Gastroesophageal sphincter (tissue), 4 donors: ENCODE results near the gene CPA4. TPM values are rescaled to one million over a fixed set of nuclear protein-coding genes. Genes with fewer than 3 reads are reported as not detected.

Source experiments
- ATAC-seq: fragments of 150-250 bp; one replicate; pipeline ENCODE4 v1.9.1; 2016; ENCODE audit warnings: mild to moderate bottlenecking, moderate library complexity
- H3K27ac ChIP-seq, 4 donors: fragments of 200-600 bp; sonication (generic) in 3 of 4; 1 replicate in 3 of 4; 2 replicates in 1 of 4; pipeline ENCODE4 v1.5.1; 2016 to 2019
- H3K27me3 ChIP-seq: fragments of 200-600 bp; sonication (generic); one replicate; pipeline ENCODE4 v1.5.1; 2019
- H3K36me3 ChIP-seq, 2 donors: fragments of 200-600 bp; sonication (generic); one replicate each; pipeline ENCODE4 v1.5.1; 2019; ENCODE audit warnings: control low read depth in 1 of 2
- H3K4me1 ChIP-seq, 3 donors: fragments of 200-600 bp; sonication (generic); 1 replicate in 2 of 3; 2 replicates in 1 of 3; pipeline ENCODE4 v1.5.1; 2016 to 2019; ENCODE audit warnings: control low read depth in 2 of 3
- H3K4me3 ChIP-seq, 2 donors: fragments of 200-600 bp; sonication (generic); one replicate each; pipeline ENCODE4 v1.5.1; 2019; ENCODE audit warnings: mild to moderate bottlenecking in 1 of 2, moderate library complexity in 1 of 2
- H3K9me3 ChIP-seq, 3 donors: fragments of 200-600 bp; sonication (generic); one replicate each; pipeline ENCODE4 v1.5.1; 2017 to 2019; ENCODE audit warnings: control low read depth in 2 of 3
- EP300 ChIP-seq: sonication (generic); formaldehyde crosslinking; IDR thresholded peaks from one replicate; pipeline ENCODE4 v1.6.1; 2017; ENCODE audit warnings: antibody characterized with exemption, mild to moderate bottlenecking
- POLR2A ChIP-seq, 2 donors: fragments of 450-650 bp; IDR thresholded peaks; one replicate each; pipeline ENCODE4 v1.6.1; 2017; ENCODE audit warnings: antibody characterized with exemption in 2 of 2, mild to moderate bottlenecking in 2 of 2, moderate library complexity in 1 of 2
- POLR2AphosphoS5 ChIP-seq: sonication (generic); formaldehyde crosslinking; IDR thresholded peaks from one replicate; pipeline ENCODE4 v1.6.1; 2017; ENCODE audit warnings: antibody characterized with exemption
- WGBS, 2 donors: methylation state at CpG; one replicate each; pipeline ENCODE4 v1.1.5; 2018; ENCODE audit warnings: low coverage in 1 of 2; 5-methylcytosine and 5-hydroxymethylcytosine counted together
- total RNA-seq, 4 donors: library from RNA; depleted of rRNA; stranded (reverse); fragments of >200 nt; gene quantifications; one replicate each; pipeline ENCODE4 v1.1.0, GENCODE V29; 2016
- TF ChIP-seq, protein P1 (sequence below), 4 experiments: fragments of 200-600 bp in 2 of 4; fragments of 450-650 bp in 2 of 4; sonication (generic) in 1 of 4; IDR thresholded peaks; one replicate each; pipeline ENCODE4 v1.5.1; 2017 to 2019; ENCODE audit warnings: antibody characterized with exemption in 4 of 4, mild to moderate bottlenecking in 2 of 4, moderate library complexity in 2 of 4

The CPA4 gene
- total RNA-seq, 4 donors from 2014 or later, result 0.93 TPM; not detected in 3

- 7 to 11% methylated on average over 16 to 21 of the region's 25 CpGs for WGBS, 2 donors
- H3K27ac ChIP-seq, result peak overlapping the region in 2 of 4 donors; percentile 3 to 43
- no peak for ATAC-seq
- H3K4me3 ChIP-seq, result peak overlapping the region; percentile 25 to 38
- no peaks in the 10 kb centered on the region for H3K36me3 ChIP-seq
- H3K4me1 ChIP-seq, result peaks cover 0 to 23% (median 7%) of the 10 kb centered on the region in 3 donors
- H3K27me3 ChIP-seq, result no peaks in the 10 kb centered on the region
- no peaks in the 10 kb centered on the region for H3K9me3 ChIP-seq
- TF ChIP-seq, protein P1, sequence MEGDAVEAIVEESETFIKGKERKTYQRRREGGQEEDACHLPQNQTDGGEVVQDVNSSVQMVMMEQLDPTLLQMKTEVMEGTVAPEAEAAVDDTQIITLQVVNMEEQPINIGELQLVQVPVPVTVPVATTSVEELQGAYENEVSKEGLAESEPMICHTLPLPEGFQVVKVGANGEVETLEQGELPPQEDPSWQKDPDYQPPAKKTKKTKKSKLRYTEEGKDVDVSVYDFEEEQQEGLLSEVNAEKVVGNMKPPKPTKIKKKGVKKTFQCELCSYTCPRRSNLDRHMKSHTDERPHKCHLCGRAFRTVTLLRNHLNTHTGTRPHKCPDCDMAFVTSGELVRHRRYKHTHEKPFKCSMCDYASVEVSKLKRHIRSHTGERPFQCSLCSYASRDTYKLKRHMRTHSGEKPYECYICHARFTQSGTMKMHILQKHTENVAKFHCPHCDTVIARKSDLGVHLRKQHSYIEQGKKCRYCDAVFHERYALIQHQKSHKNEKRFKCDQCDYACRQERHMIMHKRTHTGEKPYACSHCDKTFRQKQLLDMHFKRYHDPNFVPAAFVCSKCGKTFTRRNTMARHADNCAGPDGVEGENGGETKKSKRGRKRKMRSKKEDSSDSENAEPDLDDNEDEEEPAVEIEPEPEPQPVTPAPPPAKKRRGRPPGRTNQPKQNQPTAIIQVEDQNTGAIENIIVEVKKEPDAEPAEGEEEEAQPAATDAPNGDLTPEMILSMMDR (IDR thresholded peaks at IDR 0.05), result no peak
- no peak for TF ChIP-seq POLR2A (IDR thresholded peaks at IDR 0.05)
- TF ChIP-seq POLR2AphosphoS5, result no peak
- TF ChIP-seq EP300, result no peak
Measured at GRCh38 chr7:130273081-130273932, 19.7 kb upstream of the CPA4 start.

- H3K4me3 ChIP-seq, result peak overlapping the region in 1 of 2 donors; percentile 38
- peak; percentile 53 for ATAC-seq
- H3K27ac ChIP-seq, result peak overlapping the region in 2 of 4 donors; percentile 3 to 43
- peaks cover 0 to 23% (median 7%) of the 10 kb centered on the region in 3 donors for H3K4me1 ChIP-seq
- 20 to 26% methylated on average over 5 to 10 of the region's 11 CpGs for WGBS, 2 donors
- H3K27me3 ChIP-seq, result no peaks in the 10 kb centered on the region
- H3K36me3 ChIP-seq, result no peaks in the 10 kb centered on the region
- TF ChIP-seq POLR2AphosphoS5, result no peak
- TF ChIP-seq, protein P1 (IDR thresholded peaks at IDR 0.05), result peak in 2 of 4 experiments; percentile 10 to 35
- no peaks in the 10 kb centered on the region for H3K9me3 ChIP-seq
Measured at GRCh38 chr7:130273933-130274255, 19.1 kb upstream of the CPA4 start.

GRCh38 chr7:130274296-130274695 is 18.7 kb upstream of the CPA4 start:
- WGBS, 2 donors, result 39 to 42% methylated on average over 1 of the region's 1 CpG
- ATAC-seq, result no peak
- no peaks in the 10 kb centered on the region for H3K36me3 ChIP-seq
- H3K4me1 ChIP-seq, result peaks cover 0 to 23% (median 7%) of the 10 kb centered on the region in 3 donors
- TF ChIP-seq, protein P1 (IDR thresholded peaks at IDR 0.05), result no peak
- no peak for TF ChIP-seq POLR2A (IDR thresholded peaks at IDR 0.05)
- TF ChIP-seq POLR2AphosphoS5, result no peak
- no peak for TF ChIP-seq EP300
- no peaks in the 10 kb centered on the region for H3K27me3 ChIP-seq
- no peaks in the 10 kb centered on the region for H3K9me3 ChIP-seq
- no peak overlapping the region for H3K4me3 ChIP-seq
- H3K27ac ChIP-seq, result peak overlapping the region in 2 of 4 donors; percentile 3 to 43

GRCh38 chr7:130274983-130275591 is 17.9 kb upstream of the CPA4 start:
- no peaks in the 10 kb centered on the region for H3K9me3 ChIP-seq
- no peaks in the 10 kb centered on the region for H3K36me3 ChIP-seq
- no peak overlapping the region for H3K4me3 ChIP-seq
- no peaks in the 10 kb centered on the region for H3K27me3 ChIP-seq
- 70 to 87% methylated on average over 2 to 7 of the region's 11 CpGs for WGBS, 2 donors
- TF ChIP-seq POLR2AphosphoS5 (no peak), EP300 (no peak), POLR2A (IDR thresholded peaks at IDR 0.05) (no peak)
- TF ChIP-seq, protein P1 (IDR thresholded peaks at IDR 0.05), result no peak
- peaks cover 0 to 23% (median 7%) of the 10 kb centered on the region in 3 donors for H3K4me1 ChIP-seq
- H3K27ac ChIP-seq, result no peak overlapping the region
- no peak for ATAC-seq
